Stimulated activated CD8-positive, alpha-beta memory T cell treated with anti-CD3 and anti-CD28 coated beads, Interleukin-15, amount 100 ng/mL, for 4 hours (primary cell): ENCODE results near the gene ZNF846.
"Not testable (repeated sequence)": the region's sequence is repeated elsewhere in the genome, so short reads cannot be mapped to it uniquely, and the experiment has no call there.

Source experiments
- DNase-seq, 2 donors: peaks; one replicate each; pipeline ENCODE4 v3.0.0-alpha.2; 2020; ENCODE audit warnings: low read depth in 2 of 2

Gene ZNF846

DNA sequence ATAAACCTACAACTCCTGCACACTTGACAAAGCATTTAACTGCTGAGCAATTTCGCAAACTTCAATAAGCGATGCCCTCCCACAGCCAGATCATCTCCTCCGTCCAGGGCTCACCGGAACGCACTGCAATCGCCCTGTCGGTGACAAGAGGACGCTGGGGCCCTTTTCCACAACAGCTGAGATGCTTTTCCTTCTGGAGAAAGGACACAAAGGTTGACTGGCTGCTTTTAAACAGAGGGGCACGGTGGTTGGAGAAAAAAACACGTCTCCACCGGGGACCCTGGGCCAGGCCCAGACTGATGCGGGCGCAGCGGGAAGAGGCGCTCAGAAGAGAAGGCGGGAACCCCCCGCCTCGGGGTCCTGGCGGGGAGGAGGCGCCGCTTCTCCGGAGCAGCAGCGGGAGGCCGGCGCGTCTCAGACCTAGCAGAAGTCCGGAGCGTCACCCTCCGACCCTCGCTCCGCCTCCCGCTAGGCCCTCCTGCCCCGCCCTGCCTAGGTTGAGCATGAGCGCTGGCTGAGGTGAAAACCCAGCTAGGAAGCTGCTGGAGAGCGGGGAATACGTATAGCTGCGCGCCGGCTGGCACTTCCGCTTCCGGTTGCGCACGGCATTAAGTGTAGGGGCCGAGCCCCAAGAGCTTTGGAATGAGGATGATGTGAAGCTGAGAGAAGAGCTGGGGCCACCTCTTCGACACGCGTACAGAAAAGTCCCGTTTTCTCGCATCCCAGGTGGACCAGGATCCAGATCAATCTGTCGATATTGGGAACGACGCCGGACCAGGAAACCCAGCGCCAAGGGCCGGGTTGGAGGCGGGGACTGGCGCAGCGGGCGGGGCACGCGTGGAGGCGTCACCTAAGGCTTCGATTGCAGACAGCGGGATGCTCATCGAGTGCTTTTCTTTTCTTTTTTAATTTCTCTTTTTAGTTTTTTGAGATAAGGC, at the start of gene ZNF846:
Gene ZNF846, minus strand, starts transcription at position 564 of the 938 bp plus-strand sequence. CDS start 3,788 bp downstream, outside the sequence.
- DNase-seq, result peak; percentile 85 to 86

DNA sequence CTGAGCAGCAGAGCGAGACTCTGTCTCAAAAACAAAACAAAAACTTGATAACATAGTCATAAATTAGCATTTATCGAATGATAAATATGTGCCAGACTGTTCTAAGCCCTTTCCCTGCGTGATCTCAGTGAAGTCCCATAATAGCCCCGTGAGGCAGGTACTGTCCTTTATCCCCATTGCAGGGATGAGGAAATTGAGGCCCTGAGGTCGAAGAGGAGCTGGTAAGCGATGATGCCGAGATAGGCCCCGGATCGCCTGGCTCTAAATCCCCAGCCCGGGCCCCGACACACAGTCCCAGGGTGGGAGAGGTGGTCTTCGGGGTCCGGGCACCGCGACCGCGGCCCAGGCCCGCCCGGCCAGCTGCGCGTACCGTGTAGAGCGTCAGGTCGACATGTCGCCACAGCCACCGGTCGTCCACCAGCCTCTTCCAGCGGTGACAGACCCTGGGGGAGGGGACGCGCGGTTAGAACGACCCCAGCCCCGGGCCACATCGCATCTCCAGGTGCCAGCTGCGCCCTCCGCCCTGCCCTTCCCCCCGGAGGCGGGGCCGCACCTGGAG, 49.7 kb upstream of the ZNF846 start:
- no peak for DNase-seq

DNA sequence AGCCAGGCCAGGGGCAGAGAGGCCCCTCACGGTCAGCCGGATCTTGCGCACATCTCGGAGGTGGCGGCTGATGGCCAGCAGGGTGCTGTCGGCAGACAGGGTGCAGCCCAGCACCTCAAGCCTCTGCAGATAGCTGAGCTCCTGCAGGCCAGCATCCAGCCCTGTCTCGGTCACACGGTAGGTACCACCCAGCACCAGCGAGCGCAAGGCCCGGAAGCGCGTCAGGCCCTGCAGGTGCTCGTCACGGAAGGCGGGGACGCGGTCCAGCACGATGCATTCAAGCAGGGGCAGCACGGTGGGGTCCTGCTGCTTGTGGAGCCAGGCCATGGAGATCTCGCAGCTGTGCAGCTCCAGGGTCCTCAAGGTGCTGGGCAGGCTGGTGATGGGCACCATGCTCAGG, 42.6 kb upstream of the ZNF846 start:
- no peak for DNase-seq

DNA sequence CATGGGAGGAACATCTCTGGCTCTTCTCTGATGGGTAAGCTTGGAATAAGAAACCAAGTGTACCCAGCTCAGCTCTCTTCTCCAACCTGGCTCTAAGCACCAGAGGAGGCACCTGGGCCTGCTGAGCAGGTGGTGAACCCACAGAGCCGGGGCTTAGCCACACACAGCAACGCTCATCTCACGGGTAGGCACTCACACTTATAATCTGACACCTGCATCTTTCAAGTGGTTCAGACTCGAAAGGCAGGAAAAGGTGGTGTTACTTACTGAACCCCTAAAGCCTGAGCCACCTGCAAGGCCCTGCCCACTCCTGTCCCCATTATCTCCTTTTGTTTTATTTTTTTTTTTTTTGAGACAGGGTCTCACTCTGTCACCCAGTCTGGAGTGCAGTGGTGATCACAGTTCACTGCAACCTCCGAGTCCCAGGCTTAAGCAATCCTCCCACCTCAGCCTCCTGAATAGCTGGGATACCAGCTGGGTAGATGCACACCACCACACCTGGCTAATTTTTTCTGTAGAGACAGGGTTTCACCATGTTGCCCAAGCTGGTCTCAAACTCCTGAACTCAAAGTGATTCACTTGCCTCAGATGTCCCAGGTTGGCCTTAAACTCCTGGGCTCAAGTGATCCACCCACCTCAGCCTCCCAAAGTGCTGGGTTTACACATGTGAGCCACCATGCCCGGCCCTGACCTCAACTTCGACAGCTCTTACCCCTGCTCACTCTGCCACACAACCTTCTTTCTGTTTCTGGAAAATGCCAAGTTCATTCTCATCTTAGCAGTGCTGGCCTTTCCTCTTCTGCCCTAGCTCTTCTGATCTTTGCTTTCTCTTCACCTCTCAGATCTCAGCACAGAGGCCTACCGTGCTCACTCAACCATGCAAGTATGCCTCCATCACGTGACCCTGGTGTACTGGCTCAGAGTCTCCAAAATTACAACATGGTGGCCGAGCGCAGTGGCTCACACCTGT, 40.6 kb upstream of the ZNF846 start:
- no peak for DNase-seq

DNA sequence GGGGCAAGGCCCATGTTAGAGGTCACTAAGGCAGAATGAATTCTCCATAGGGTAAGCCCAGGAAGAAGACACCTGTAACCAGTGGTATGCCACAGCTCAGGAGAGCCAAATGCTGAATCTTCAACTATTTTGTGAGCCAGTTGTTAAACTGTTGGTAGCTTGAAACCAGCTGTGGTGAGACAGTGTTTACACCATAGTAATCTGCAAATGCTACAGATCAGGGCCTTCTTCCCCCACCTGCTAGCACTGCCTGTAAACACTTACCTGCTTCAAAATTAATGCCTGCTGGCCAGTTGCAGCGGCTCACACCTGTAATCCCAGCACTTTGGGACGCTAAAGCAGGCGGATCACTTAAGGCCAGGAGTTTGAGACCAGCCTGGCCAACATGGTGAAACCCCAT, 38.3 kb upstream of the ZNF846 start:
- DNase-seq, result no peak

DNA sequence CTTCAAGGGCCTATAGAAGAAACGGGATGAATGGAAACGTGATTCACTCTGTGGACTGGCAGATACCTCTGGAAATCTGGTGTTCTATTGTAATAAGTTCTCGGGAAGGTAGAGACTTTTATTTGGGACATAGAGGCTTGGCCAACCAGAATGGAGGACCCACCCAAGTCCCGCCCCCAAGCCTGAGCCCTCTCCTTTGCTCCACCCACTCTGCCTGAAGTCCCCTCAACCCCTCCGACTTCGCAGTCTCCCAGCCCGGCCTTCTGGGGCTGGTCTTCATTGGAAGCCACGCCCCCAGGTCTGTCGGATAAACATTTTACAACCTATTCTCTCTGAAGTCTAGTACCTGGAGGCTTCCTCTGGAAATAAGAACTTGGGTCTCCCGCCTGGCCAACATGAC, 33.4 kb upstream of the ZNF846 start:
- no peak for DNase-seq

DNA sequence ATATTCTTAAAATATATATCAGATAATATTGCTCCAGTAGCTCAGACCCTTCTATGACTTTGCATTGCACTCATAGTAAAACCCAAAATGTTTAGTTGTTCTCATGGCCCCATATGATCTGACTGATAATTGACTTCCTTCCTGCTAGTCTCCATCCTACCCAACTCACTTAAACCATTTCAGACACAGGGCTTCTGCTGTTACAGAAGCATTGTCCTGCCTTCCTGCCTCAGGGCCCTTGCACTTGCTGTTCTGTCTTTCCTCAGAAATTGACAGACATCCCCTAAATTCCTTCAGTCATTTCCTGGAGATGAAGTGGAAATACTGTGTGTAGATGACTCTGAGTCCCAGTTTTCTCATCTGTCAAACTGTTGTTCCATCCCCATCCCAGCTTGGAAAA, 30.6 kb upstream of the ZNF846 start:
- no peak for DNase-seq

DNA sequence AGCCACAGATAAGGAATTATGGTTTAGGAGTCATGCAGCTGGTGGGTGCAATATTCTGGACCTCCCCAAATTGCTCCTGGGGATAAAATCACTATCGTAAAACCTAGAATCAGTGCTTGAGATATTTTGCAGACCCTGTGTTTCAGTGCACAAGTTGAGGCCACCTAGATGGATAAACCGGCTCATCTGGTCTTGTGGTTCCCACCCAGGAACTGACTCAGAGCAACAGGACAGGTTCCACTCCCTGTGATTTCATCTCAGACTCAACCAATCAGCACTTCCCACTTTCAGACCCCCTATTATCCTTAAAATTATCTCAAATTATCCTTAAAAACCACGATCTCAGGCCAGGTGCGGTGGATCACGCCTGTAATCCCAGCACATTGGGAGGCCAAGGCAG, 29.3 kb upstream of the ZNF846 start:
- no peak for DNase-seq

DNA sequence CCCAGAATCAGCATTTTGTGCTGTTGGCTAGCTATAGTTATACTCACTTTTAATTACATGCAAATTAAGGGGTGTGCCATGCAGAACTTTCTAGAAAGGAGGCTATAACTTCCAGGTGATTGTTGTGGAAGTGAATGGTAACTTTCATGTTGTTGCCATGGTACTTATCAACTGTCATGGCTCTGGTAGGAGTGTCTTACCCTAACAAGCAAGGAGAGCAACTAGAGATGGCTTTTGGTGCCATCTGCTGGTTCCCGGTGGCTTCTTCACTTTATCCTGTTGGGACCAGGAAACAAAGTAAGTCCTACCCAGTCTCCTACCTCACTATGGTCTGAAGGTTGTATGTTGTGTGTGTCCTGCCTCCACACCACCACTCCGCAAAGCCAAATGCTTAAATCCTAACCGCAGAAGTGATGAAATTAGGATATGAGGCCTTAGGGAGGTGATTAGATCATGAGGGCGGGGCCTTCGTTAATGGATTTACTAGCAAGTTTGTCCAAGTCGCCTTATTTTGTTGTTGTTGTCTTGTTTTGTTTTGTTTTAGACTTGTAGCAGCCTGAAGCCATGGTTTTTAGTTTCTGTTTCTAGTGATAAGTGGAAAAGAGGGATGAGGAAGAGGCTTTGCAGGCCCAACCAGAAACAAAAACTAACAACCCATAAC, 27.7 kb upstream of the ZNF846 start:
- DNase-seq, result peak; percentile 60 to 77

DNA sequence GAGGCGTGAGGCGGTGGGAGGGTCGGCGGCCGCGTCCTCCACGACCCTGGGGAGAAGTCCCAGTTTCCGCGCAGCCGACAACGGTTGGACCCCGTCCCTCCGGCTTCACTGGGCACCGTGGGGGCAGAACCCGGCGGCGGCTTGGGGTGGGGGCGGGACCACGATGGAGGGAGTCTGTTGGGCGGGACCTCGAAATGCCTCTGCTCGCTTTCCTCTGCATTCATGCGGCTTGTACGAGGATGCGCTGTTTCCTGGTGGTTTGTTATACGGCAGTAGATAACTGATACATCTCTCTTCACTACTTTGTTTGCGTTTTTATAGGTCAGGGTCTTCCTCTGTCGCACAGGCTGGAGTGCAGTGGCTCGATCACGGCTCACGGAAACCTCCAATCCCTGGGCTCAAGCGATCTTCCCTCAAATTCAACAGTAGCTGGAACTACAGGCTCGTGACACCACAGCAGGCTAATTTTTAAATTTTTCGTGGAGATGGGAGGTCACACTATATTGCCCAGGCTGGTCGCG, 24.6 kb upstream of the ZNF846 start:
- DNase-seq, result peak; percentile 48 to 58

DNA sequence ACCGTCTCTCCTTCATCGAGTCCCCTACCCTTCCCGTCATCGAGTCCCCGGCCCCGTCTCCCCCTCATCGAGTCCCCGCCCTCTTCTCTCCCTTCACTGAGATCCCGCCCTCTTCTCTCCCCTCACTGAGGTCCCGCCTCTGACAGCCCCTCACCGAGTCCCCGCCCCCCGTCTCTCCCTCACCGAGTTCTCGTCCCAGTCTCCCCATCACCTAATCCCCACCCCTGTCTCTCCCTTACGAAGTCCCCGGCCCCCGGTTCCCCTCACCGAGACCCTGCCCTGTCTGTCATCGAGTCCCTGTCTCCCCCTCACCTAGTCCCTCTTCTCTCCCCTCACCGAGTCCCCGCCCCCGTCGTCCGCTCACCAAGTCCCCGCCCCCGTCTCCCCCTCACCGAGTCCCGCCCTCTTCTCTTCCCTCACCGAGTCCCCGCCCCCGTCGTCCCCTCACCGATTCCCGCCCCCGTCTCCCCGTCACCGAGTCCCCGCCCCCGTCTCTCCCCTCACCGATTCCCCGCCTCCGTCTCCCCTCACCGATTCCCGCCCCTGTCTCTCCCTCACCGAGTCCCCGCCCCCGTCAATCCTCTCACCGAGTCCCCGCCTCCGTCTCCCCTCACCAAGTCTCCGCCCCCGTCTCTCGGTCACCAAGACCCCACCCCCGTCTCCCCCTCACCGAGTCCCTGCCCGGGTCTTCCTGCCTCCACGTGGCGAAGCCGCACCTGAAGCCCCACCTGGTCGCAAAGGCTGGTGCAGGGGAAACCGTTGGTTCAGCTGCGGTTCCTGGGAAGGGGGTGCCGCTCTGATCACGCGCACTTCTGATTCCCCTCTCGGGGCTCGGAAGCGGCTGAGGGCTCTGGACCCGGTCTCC, 23.9 kb upstream of the ZNF846 start:
- DNase-seq, result peak; percentile 84 to 92

DNA sequence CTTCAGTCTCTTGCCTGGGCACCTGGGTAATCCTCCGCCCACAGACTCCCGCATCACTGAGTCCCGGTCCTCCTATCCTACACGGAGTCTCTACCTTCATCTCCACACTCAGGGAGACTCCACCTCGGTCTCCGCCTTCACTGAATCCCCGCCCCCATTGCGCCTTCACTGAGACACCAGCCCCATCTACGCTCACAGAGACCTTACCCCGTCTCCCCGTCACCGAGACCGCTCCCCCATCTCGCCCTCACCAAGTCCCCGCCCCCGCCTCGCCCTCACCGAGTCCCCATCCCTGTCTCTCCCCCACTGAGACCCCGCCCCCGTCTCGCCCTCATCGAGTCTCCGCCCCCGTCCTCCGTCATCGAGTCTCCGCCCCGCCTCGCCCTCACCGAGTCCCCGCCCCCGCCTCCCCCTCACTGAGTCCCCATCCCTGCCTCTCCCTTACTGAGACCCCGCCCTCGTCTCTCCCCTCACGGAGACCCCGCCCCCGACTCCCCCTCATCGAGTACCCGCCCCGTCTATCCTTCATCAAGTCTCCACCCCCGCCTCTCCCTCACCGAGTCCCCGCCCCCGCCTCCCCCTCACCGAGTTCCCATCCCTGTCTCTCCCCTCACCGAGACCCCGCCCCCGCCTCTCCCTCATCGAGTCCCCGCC, 23.1 kb upstream of the ZNF846 start:
- peak; percentile 88 to 96 for DNase-seq

DNA sequence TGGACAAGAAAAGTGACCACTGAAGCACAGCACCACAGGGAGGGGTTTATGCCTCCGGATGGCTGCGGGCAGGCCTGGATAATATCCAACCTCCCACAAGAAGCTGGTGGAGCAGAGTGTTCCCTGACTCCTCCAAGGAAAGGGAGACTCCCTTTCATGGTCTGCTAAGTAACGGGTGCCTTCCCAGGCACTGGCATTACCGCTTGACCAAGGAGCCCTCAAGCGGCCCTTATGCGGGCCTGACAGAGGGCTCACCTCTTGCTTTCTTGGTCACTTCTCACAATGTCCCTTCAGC, 22.5 kb upstream of the ZNF846 start:
- not testable (repeated sequence) for DNase-seq

DNA sequence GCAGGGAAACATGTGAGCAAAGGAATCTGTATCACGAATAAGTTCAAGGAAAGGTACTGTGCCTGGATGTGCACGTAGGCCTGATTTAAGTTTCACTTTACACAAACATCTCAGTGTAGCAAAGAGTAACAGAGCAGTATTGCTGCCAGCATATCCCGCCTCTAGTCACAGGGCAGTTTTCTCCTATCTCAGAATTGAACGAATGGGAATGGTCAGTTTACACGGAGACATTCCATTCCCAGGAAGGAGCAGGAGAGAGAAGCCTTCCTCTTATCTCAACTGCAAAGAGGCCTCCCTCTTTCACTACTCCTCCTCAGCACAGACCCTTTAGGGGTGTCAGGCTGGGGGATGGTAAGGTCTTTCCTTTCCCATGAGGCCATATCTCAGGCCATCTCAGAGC, 21.0 kb upstream of the ZNF846 start:
- DNase-seq, result not testable (repeated sequence)

DNA sequence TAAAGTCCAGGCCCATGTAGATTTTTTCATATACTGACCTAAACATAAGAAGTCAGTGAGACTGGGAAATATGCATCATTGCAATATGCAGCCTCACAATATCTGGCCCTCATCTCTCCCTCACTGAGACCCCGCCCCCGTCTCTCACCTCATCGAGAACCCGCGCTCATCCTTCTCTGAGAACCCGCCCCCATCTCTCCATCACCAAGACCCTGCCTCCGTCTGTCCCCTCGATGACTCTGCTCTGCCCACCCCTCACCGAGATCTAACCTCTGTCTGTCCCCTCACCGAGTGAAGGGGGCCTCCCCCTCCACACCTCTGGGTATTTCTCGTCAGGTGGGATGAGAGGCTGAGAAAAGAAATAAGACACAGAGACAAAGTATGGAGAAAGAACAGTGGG, 20.5 kb upstream of the ZNF846 start:
- no peak for DNase-seq

DNA sequence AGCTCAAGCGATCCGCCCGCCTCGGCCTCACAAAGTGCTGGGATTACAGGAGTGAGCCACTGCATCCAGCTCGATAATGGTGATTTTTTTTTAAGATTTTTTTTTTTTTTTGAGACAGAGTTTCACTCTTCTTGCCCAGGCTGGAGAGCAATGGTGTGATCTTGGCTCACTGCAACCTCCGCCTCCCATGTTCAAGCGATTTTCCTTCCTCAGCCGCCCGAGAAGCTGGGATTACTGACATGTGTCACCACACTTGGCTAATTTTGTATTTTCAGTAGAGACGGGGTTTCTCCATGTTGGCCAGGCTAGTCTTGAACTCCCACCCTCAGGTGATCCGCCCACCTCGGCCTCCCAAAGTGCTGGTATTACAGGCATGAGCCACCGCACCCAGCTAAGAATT, 20.1 kb upstream of the ZNF846 start:
- DNase-seq, result not testable (repeated sequence)

DNA sequence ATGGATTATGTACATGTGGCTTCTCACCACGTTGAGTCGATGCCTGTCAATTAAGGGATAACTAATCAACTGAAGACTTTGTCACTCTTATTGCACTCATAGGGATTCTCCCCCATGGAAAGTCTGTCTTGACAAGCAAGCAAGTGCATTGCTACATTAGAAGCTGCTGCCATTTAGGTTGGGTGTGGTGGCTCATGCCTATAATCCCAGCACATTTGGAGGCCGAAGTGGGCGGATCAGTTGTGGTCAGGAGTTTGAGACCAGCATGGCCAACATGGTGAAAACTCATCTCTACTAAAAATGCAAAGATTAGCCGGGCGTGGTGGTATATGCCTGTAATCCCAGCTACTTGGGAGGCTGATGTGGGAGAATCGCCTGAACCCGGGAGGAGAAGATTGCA, 18.3 kb upstream of the ZNF846 start:
- no peak for DNase-seq

DNA sequence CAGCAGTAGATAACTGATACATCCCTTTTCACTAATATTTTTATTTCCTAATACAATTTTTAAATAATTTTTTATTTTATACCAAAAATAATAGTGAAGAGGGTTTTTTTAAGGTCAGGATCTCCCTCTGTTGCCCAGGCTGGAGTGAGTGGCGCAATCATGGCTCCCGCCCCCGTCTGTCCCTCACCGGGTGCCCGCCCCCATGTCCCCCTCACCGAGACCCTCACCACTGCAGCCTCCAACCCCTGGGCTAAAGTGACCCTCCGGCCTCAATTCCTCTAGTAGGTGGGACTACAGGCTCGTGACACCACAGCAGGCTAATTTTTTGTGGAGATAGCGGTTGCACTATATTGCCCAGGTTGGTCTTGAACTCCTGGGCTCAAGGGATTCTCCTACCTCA, 17.8 kb upstream of the ZNF846 start:
- DNase-seq, result no peak

DNA sequence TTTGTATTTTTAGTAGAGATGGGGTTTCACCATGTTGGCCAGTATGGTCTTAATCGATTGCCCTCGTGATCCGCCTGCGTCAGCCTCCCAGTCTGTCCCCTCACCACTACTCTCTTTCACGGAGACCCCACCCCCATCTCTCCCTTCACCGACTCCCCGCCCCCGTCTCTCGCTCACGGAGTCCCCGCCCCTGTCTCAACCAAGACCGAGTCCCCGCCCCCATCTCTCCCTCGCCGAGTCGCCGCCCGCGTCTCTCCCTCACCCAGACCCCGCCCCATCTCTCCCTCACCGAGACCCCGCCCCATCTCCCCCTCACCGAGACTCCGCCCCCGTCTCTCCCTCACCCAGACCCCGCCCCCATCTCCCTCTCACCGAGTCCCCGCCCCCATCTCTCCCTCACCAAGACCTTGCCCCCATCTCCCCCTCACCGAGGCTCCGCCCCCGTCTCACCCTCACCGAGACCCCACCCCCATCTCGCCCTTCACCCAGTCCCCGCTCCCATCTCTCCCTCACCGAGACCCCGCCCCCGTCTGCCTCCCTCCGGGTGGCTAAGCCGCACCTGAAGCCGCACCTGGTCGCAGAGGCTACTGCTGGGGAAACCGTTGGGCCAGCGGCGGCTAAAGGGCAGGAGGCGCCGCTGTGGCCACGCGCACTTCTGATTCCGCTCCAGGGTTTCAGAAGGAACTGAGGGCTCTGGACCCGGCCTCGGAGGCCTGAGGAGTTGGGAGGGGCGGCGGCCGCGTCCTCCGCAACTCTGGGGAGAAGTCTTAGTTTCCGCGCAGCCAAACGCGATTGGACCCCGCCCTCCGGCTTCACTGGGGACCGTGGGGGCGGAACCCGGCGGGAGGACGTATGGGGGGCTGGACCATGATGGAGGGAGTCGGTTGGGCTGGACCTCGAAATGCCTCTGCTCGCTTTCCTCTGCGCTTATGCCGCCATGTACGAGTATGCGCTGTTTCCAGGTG, 17.1 kb upstream of the ZNF846 start:
- peak; percentile 90 to 97 for DNase-seq
